ENCODE measurements around the gene DMWD. TPM values are rescaled to one million over a fixed set of nuclear protein-coding genes. Genes with fewer than 3 reads are reported as not detected.

DMWD gene
- total and polyA plus RNA-seq, 2 of the 13 experiments (the other 11 are each of a cell fraction or from before 2014, with no cell fraction given), result 10.3 to 14.9 TPM

DNA sequence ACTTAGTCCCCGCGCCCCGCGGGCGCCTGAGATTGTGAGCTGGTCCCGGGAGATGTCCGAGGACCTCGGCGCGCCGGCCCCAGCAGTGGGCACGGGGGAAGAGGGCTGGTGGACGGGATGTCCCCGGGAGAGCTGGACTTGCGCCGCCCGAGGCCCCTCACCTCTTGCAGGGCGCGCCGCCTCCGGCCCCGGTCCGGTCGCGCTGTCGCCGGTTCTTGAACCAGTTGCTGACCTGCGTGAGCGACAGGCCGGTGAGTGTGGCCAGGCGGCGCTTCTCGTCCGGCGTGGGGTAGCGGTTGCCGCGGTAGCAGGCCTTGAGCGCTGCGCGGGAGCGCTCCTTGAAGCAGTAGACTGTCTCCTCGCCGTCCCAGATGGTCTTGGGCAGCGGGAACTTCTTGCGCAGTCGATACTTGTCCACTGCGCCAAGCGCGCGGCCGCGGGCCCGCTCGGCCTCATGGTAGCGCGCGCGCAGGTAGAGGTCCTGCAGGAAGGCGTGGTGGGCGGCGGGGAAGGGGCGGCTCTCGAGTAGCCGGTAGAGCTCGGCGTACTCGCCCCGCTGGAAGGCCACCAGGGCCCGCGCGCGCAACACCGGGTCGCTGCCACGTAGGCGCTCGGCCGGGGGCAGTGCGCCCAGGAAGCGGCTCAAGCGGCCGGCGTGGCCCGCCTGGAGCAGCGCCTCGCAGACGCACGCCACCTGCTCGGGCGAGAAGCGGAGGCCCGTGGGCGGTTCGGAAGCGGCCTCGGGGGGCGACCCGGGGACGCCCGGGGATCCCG lies 24.6 kb downstream of the DMWD start (continued):
- no peak for TF ChIP-seq ZNF20 (CRISPR knock-in tag; IDR thresholded peaks at IDR 0.05)
- peak; percentile 32 for TF ChIP-seq SRSF1 (optimal IDR thresholded peaks at IDR 0.05; ENCODE audit: low read depth, low read length)
- TF ChIP-seq NPAS2 (CRISPR knock-in tag; IDR thresholded peaks at IDR 0.05; ENCODE audit: borderline replicate concordance), result peak; percentile 87; the same call in 1 of the 2 replicates
- TF ChIP-seq, protein P1, sequence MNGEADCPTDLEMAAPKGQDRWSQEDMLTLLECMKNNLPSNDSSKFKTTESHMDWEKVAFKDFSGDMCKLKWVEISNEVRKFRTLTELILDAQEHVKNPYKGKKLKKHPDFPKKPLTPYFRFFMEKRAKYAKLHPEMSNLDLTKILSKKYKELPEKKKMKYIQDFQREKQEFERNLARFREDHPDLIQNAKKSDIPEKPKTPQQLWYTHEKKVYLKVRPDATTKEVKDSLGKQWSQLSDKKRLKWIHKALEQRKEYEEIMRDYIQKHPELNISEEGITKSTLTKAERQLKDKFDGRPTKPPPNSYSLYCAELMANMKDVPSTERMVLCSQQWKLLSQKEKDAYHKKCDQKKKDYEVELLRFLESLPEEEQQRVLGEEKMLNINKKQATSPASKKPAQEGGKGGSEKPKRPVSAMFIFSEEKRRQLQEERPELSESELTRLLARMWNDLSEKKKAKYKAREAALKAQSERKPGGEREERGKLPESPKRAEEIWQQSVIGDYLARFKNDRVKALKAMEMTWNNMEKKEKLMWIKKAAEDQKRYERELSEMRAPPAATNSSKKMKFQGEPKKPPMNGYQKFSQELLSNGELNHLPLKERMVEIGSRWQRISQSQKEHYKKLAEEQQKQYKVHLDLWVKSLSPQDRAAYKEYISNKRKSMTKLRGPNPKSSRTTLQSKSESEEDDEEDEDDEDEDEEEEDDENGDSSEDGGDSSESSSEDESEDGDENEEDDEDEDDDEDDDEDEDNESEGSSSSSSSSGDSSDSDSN (CRISPR knock-in tag; IDR thresholded peaks at IDR 0.05), result peak; percentile 89
- TF ChIP-seq MZF1 (CRISPR knock-in tag; IDR thresholded peaks at IDR 0.05; ENCODE audit: borderline replicate concordance), result 0 out of 2 replicates have a peak, but pooled peaks have one; percentile 67
- no peak for TF ChIP-seq HMG20A (CRISPR knock-in tag; IDR thresholded peaks at IDR 0.05; ENCODE audit: borderline replicate concordance)
- TF ChIP-seq ATF1 (CRISPR knock-in tag; IDR thresholded peaks at IDR 0.05), result no peak
- TF ChIP-seq, protein P2, sequence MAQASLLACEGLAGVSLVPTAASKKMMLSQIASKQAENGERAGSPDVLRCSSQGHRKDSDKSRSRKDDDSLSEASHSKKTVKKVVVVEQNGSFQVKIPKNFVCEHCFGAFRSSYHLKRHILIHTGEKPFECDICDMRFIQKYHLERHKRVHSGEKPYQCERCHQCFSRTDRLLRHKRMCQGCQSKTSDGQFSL (CRISPR knock-in tag; IDR thresholded peaks at IDR 0.05), result no peak
- no peak for TF ChIP-seq ZC3H4 (CRISPR knock-in tag; IDR thresholded peaks at IDR 0.05; ENCODE audit: borderline replicate concordance)
- TF ChIP-seq MYC (CRISPR knock-in tag; IDR thresholded peaks at IDR 0.05; ENCODE audit: borderline replicate concordance), result peak; percentile 86; the same call in 1 of the 2 replicates
- 0 out of 2 replicates have a peak, but pooled peaks have one; percentile 45 for TF ChIP-seq KDM5B (CRISPR knock-in tag; IDR thresholded peaks at IDR 0.05; ENCODE audit: borderline replicate concordance)
- TF ChIP-seq ZNF567 (CRISPR knock-in tag; IDR thresholded peaks at IDR 0.05; ENCODE audit: borderline replicate concordance), result no peak
- TF ChIP-seq, protein P3, sequence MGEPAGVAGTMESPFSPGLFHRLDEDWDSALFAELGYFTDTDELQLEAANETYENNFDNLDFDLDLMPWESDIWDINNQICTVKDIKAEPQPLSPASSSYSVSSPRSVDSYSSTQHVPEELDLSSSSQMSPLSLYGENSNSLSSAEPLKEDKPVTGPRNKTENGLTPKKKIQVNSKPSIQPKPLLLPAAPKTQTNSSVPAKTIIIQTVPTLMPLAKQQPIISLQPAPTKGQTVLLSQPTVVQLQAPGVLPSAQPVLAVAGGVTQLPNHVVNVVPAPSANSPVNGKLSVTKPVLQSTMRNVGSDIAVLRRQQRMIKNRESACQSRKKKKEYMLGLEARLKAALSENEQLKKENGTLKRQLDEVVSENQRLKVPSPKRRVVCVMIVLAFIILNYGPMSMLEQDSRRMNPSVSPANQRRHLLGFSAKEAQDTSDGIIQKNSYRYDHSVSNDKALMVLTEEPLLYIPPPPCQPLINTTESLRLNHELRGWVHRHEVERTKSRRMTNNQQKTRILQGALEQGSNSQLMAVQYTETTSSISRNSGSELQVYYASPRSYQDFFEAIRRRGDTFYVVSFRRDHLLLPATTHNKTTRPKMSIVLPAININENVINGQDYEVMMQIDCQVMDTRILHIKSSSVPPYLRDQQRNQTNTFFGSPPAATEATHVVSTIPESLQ (CRISPR knock-in tag; conservative IDR thresholded peaks at IDR 0.05), result no peak
- TF ChIP-seq PAWR (CRISPR knock-in tag; IDR thresholded peaks at IDR 0.05; ENCODE audit: borderline replicate concordance), result no peak
- peak; percentile 69 for TF ChIP-seq NFKB2 (CRISPR knock-in tag; IDR thresholded peaks at IDR 0.05; ENCODE audit: borderline replicate concordance)
- TF ChIP-seq, protein P4, sequence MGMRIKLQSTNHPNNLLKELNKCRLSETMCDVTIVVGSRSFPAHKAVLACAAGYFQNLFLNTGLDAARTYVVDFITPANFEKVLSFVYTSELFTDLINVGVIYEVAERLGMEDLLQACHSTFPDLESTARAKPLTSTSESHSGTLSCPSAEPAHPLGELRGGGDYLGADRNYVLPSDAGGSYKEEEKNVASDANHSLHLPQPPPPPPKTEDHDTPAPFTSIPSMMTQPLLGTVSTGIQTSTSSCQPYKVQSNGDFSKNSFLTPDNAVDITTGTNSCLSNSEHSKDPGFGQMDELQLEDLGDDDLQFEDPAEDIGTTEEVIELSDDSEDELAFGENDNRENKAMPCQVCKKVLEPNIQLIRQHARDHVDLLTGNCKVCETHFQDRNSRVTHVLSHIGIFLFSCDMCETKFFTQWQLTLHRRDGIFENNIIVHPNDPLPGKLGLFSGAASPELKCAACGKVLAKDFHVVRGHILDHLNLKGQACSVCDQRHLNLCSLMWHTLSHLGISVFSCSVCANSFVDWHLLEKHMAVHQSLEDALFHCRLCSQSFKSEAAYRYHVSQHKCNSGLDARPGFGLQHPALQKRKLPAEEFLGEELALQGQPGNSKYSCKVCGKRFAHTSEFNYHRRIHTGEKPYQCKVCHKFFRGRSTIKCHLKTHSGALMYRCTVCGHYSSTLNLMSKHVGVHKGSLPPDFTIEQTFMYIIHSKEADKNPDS (CRISPR knock-in tag; IDR thresholded peaks at IDR 0.05), result no peak
- no peak for TF ChIP-seq SNAI1 (CRISPR knock-in tag; IDR thresholded peaks at IDR 0.05; ENCODE audit: borderline replicate concordance)
- TF ChIP-seq, protein P5, sequence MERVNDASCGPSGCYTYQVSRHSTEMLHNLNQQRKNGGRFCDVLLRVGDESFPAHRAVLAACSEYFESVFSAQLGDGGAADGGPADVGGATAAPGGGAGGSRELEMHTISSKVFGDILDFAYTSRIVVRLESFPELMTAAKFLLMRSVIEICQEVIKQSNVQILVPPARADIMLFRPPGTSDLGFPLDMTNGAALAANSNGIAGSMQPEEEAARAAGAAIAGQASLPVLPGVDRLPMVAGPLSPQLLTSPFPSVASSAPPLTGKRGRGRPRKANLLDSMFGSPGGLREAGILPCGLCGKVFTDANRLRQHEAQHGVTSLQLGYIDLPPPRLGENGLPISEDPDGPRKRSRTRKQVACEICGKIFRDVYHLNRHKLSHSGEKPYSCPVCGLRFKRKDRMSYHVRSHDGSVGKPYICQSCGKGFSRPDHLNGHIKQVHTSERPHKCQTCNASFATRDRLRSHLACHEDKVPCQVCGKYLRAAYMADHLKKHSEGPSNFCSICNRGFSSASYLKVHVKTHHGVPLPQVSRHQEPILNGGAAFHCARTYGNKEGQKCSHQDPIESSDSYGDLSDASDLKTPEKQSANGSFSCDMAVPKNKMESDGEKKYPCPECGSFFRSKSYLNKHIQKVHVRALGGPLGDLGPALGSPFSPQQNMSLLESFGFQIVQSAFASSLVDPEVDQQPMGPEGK (CRISPR knock-in tag; IDR thresholded peaks at IDR 0.05), result no peak
- no peak for TF ChIP-seq KLF15 (CRISPR knock-in tag; IDR thresholded peaks at IDR 0.05; ENCODE audit: borderline replicate concordance)
